Motor neuron (in vitro differentiated cells): ENCODE results near the gene DCAF5. TPM values are rescaled to one million over a fixed set of nuclear protein-coding genes. Genes with fewer than 3 reads are reported as not detected.

Experiments
- total RNA-seq, 8 experiments: library from RNA; unstranded; fragments of 300-600 nt; gene quantifications; 2 replicates each; pipeline versions ENCODE4 v1.2.3 to v1.2.4, GENCODE V29; 2022

DCAF5 gene
- total RNA-seq, 8 experiments from 2014 or later: 20.5 to 42.0 (median 27.5) TPM

Other genes starting within 250 kb of the DCAF5 start
- 100 to 1,000 TPM in 3 of 8 experiments, 10 to 100 TPM in 4, 1 to 10 TPM in 1; 9.3 to 159 (median 56.5) TPM for gene ACTN1, start 173.8 kb downstream of the DCAF5 start, total RNA-seq
- 10 to 100 TPM in 7 of 8 experiments, 1 to 10 TPM in 1; 6.3 to 28.4 (median 18.8) TPM for gene EXD2, start 38.4 kb upstream of the DCAF5 start, total RNA-seq
- 10 to 100 TPM in 5 of 8 experiments, 1 to 10 TPM in 2, under 1 TPM in 1; 0.72 to 23.5 (median 11.9) TPM for gene GALNT16, start 107.0 kb upstream of the DCAF5 start, total RNA-seq
- gene ERH, start 245.2 kb upstream of the DCAF5 start, total RNA-seq: 100 to 1,000 TPM; 234 to 490 (median 320) TPM
- gene SLC39A9, start 245.6 kb upstream of the DCAF5 start, total RNA-seq: 100 to 1,000 TPM in 2 of 8 experiments, 10 to 100 TPM in 6; 46.5 to 107 (median 65.0) TPM